Embryonic facial prominence (tissue), 1 donor: ENCODE data around the gene BTBD9.

Source experiments
- DNase-seq: peaks from one replicate; pipeline ENCODE4 v3.0.0-alpha.2; 2016; ENCODE audit errors: extremely low spot score

BTBD9 gene

GRCh38 chr6:38599261-38599660, 40.5 kb downstream of the BTBD9 start:
- DNase-seq = no peak

GRCh38 chr6:38593998-38594665, 45.6 kb downstream of the BTBD9 start:
- DNase-seq = no peak

- DNase-seq = no peak
These were observed 46.3 kb downstream of the BTBD9 start for GRCh38 chr6:38593409-38593808.

- no peak for DNase-seq
These were observed 48.3 kb downstream of the BTBD9 start for GRCh38 chr6:38591439-38591838.

GRCh38 chr6:38589367-38589720, 50.4 kb downstream of the BTBD9 start:
- DNase-seq = no peak

GRCh38 chr6:38588631-38589366, 50.9 kb downstream of the BTBD9 start:
- no peak for DNase-seq

GRCh38 chr6:38587766-38588362, 51.9 kb downstream of the BTBD9 start:
- no peak for DNase-seq

- no peak for DNase-seq
These were observed 52.7 kb downstream of the BTBD9 start for GRCh38 chr6:38586992-38587391.

- no peak for DNase-seq
These were observed 55.0 kb downstream of the BTBD9 start for GRCh38 chr6:38584731-38585130.

GRCh38 chr6:38583523-38583922, 56.2 kb downstream of the BTBD9 start:
- DNase-seq = no peak

GRCh38 chr6:38580030-38580429, 59.7 kb downstream of the BTBD9 start:
- DNase-seq = no peak

GRCh38 chr6:38579010-38579628, 60.6 kb downstream of the BTBD9 start:
- DNase-seq = no peak

GRCh38 chr6:38578075-38578474, 61.7 kb downstream of the BTBD9 start:
- no peak for DNase-seq

- no peak for DNase-seq
These were observed 62.2 kb downstream of the BTBD9 start for GRCh38 chr6:38577492-38577891.

- no peak for DNase-seq
These were observed 65.8 kb downstream of the BTBD9 start for GRCh38 chr6:38573801-38574395.

GRCh38 chr6:38572186-38572813, 67.4 kb downstream of the BTBD9 start:
- no peak for DNase-seq

GRCh38 chr6:38571721-38572120, 68.0 kb downstream of the BTBD9 start:
- DNase-seq = no peak

GRCh38 chr6:38570750-38571149, 69.0 kb downstream of the BTBD9 start:
- no peak for DNase-seq

GRCh38 chr6:38567436-38567835, 72.3 kb downstream of the BTBD9 start:
- DNase-seq = no peak

- DNase-seq = no peak
These were observed 73.3 kb downstream of the BTBD9 start for GRCh38 chr6:38566295-38567030.

- DNase-seq = no peak
These were observed 75.4 kb downstream of the BTBD9 start for GRCh38 chr6:38564301-38564700.
